Measurements from ENCODE around the gene KIAA1671. TPM values are rescaled to one million over a fixed set of nuclear protein-coding genes. Genes with fewer than 3 reads are reported as not detected.

Gene KIAA1671
- total RNA-seq, 3 donors from 2014 or later: 71.3 to 131 (median 88.9) TPM

DNA sequence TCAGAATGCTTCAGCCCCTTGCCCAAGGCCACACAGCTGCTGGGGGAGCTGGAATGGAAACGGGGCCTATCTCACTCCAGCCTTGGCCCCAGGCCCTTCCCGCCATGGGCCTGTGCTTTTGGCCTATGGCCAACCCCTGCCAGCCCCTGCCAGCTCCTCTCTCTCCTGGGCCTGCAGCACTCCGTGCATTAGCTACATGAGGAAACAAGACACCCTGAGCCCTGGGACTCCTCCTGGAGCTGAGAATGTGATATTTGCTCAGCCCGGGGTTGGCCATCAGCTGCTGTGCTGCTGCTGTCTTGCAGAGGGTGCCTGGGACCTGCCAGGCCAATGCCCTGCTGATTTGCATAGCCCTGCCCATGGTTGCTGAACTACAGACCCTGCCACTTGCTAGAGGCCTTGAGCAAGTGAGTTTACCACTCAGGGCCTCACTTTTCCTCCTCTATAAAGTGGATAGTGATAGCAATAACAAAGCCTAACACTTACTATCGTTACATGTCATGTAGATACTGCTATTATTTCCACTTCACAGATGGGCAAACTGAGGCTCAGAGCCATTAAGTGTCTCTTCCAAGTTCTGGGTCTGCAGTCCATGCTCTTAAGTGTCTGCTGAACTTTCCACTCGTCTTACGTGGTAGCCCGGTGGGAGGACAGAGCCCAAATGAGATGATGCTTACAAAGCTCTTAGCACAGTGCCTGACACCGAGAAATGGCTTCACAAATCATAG, 99.6 kb downstream of the KIAA1671 start:
- intact Hi-C loops (cut with DNase I, micrococcal nuclease): loop anchor here in 1 of 2 donors (5.0 kb wide), 1 partner anchor 100 kb away; the partner anchor contains the start of gene KIAA1671
- DNase-seq: peak; percentile 55 to 70 (median 68)
- TF ChIP-seq, protein P1, sequence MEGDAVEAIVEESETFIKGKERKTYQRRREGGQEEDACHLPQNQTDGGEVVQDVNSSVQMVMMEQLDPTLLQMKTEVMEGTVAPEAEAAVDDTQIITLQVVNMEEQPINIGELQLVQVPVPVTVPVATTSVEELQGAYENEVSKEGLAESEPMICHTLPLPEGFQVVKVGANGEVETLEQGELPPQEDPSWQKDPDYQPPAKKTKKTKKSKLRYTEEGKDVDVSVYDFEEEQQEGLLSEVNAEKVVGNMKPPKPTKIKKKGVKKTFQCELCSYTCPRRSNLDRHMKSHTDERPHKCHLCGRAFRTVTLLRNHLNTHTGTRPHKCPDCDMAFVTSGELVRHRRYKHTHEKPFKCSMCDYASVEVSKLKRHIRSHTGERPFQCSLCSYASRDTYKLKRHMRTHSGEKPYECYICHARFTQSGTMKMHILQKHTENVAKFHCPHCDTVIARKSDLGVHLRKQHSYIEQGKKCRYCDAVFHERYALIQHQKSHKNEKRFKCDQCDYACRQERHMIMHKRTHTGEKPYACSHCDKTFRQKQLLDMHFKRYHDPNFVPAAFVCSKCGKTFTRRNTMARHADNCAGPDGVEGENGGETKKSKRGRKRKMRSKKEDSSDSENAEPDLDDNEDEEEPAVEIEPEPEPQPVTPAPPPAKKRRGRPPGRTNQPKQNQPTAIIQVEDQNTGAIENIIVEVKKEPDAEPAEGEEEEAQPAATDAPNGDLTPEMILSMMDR (IDR thresholded peaks at IDR 0.05): no peak
- H3K9me3 ChIP-seq: peaks cover 4% of the 10 kb centered on the region
- no peaks in the 10 kb centered on the region for H3K36me3 ChIP-seq (ENCODE audit: low read depth)
- peaks cover 15% of the 10 kb centered on the region for H3K4me1 ChIP-seq (ENCODE audit: low read depth)
- peak; percentile 75 for ATAC-seq
- no peak overlapping the region for H3K4me3 ChIP-seq

DNA sequence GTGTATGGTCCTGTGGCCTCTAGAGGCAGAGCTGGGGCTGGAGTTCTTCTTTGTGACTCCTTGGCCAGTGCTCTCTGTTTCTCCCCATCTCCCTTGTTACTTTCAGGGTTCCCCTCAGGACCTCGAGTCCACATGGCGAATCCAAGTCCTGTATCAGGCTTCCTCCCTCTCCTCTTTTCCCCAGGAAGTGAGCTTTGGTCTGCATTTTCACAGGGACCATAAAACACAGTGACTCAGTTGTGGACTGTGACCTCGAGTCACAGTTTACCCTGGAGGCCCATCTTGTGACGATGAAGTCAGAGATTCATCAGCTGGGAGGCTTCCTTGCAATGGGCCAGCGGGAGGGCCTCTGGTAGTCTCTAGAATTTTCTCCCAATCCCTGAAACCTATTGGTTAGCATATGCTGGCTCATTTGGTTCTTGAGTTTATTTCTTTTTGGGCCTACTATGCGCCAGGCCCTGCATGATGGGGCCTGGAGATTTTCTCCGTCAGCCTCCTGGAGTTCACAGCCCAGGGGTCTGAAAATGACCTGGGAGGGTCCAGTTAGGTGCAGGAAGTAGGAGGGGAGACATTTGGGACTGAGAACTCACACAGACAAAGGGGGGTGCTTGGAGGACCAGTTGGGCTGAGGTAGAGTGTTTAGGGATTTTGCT, 100.8 kb downstream of the KIAA1671 start:
- H3K36me3 ChIP-seq (ENCODE audit: low read depth): no peaks in the 10 kb centered on the region
- peak in 2 of 3 donors; percentile 56 to 72 for DNase-seq
- no peak overlapping the region for H3K4me3 ChIP-seq
- peak; percentile 80 for ATAC-seq
- peaks cover 15% of the 10 kb centered on the region for H3K4me1 ChIP-seq (ENCODE audit: low read depth)
- intact Hi-C loops (cut with DNase I, micrococcal nuclease): loop anchor here in 1 of 2 donors (5.0 kb wide), 1 partner anchor 101 kb away; the partner anchor contains the start of gene KIAA1671
- H3K9me3 ChIP-seq: peaks cover 4% of the 10 kb centered on the region
- TF ChIP-seq, protein P1 (IDR thresholded peaks at IDR 0.05): no peak

DNA sequence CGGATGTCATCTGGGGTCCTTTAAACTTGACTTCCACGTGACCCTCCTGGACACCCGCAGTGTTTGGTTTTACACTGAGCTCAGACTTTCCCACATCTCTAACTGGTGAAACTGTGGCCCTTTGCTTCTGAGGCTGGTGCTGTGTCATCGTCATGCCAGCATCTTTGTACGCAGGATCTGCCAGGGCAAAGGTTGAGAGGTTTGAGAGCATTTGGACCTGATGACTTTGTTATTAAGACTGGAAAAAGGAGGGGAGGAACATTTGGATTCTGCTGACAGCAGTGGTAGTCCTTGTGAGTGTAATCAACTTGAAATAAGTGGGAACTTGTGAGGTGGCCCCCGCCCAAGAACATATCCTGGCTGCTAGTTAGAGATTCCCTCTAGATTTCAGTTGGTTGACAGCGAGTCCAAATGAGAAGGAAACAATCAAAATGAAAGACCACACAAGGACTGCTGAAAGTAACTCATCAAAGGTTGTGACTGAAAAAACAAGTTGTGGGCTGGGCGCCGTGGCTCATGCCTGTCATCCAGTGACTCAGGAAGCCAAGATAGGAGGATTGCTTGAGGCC, 102.5 kb downstream of the KIAA1671 start:
- Histone ChIP-seq H3K4me3 (no peak overlapping the region), H3K4me1 (ENCODE audit: low read depth) (peaks cover 15% of the 10 kb centered on the region), H3K9me3 (peaks cover 4% of the 10 kb centered on the region), H3K36me3 (ENCODE audit: low read depth) (no peaks in the 10 kb centered on the region)
- DNase-seq (no peak), ATAC-seq (peak; percentile 2)
- intact Hi-C loops (cut with DNase I, micrococcal nuclease): loop anchor here in 1 of 2 donors (5.0 kb wide), 1 partner anchor 103 kb away; the partner anchor contains the start of gene KIAA1671
- TF ChIP-seq, protein P1 (IDR thresholded peaks at IDR 0.05): no peak

DNA sequence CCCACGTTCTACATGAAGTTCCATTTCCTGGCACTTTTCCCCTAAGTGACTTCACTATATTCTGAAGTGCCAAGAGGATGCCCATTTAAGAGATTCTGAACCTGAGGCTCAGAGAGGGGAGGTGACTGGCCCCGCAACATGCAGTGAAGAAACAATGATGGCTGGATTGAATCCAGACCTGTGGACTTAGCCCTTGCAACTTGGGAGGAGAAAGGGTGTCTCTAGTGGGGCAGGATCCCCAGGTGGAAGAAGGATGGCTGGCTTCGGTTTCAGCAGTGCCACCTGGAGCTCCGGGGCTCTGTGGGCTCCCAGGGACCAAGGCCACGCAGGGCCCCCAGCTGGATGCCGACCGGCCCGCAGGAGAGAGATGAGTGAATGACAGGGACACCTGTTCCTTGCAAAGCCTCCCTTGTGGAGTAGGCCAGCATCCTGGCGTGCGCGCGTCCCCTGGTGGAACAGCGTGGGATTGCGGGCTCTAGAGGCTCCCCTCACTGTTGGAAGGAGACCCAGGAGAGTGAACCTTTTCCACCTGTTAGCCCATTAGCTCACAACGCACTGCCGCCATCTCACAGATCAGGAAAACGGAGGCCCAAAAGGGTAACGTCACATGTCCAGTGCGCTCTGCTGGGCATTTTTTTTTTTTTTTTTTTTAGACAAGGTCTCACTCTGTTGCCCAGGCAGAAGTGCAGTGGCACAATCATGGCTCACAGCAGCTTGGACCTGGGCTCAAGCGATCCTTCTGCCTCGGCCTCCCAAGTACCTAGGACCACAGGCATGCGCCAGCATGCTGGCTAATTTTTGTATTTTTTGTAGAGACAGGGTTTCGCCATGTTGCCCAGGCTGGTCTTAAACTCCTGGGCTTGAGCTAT, 104.7 kb downstream of the KIAA1671 start:
- TF ChIP-seq, protein P1 (IDR thresholded peaks at IDR 0.05): peak; percentile 84
- intact Hi-C loops (cut with DNase I, micrococcal nuclease): no loop called here
- H3K4me1 ChIP-seq (ENCODE audit: low read depth): peaks cover 12% of the 10 kb centered on the region
- no peaks in the 10 kb centered on the region for H3K9me3 ChIP-seq
- DNase-seq (peak; percentile 69 to 90 (median 88)), ATAC-seq (peak; percentile 81)
- H3K36me3 ChIP-seq (ENCODE audit: low read depth): no peaks in the 10 kb centered on the region
- no peak overlapping the region for H3K4me3 ChIP-seq

DNA sequence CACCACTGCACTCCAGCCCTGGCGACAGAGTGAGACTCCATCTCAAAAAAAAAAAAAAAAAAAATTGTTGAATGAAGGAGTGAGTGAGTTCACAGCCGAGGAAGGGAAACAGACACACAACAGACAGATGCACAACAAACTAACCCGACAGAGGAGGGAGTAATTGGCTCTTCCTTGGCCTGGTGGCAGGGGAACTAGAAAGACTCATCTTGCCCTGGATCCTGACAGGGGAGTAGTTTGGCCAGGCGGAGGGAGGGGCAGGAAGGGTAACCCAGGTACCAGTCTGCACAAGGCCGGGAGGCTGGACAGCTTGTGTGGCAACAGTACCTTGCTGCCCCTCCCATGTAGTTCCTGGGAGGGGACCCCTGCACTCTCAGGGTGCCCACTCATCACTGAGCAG, 106.9 kb downstream of the KIAA1671 start:
- intact Hi-C loops (cut with DNase I, micrococcal nuclease): no loop called here
- TF ChIP-seq, protein P1 (IDR thresholded peaks at IDR 0.05): no peak
- no peak overlapping the region for H3K4me3 ChIP-seq
- no peaks in the 10 kb centered on the region for H3K9me3 ChIP-seq
- ATAC-seq (no peak), DNase-seq (no peak)
- no peaks in the 10 kb centered on the region for H3K4me1 ChIP-seq (ENCODE audit: low read depth)
- H3K36me3 ChIP-seq (ENCODE audit: low read depth): no peaks in the 10 kb centered on the region
